GM23338 (cell line): ENCODE data around the gene FAM153A.
"Not testable (repeated sequence)": the region's sequence is repeated elsewhere in the genome, so short reads cannot be mapped to it uniquely, and the experiment has no call there.

Experiments
- CREB1 ChIP-seq: fragments of 250-450 bp; sonication (Bioruptor Pico); IDR thresholded peaks from 2 replicates; pipeline ENCODE4 v1.5.0; 2020; ENCODE audit warnings: low read depth, mild to moderate bottlenecking, moderate library complexity
- EZH2 ChIP-seq: fragments of 200-600 bp; sonication (generic); IDR thresholded peaks from one replicate; pipeline ENCODE4 v1.8.0; 2017; ENCODE audit warnings: antibody characterized with exemption, mild to moderate bottlenecking, low read depth; ENCODE audit not compliant: unreplicated experiment
- EZH2phosphoT487 ChIP-seq: fragments of 200-600 bp; sonication (generic); IDR thresholded peaks from one replicate; pipeline ENCODE4 v1.8.1; 2018; ENCODE audit warnings: antibody characterized with exemption; ENCODE audit not compliant: unreplicated experiment
- JUNB ChIP-seq: IDR thresholded peaks from one replicate; pipeline ENCODE4 v1.6.1; 2016; ENCODE audit warnings: antibody characterized with exemption; ENCODE audit not compliant: unreplicated experiment
- NANOG ChIP-seq: IDR thresholded peaks from 2 replicates; pipeline ENCODE4 v1.6.1; 2016; ENCODE audit warnings: antibody characterized with exemption, borderline replicate concordance
- POLR2AphosphoS5 ChIP-seq: IDR thresholded peaks from 2 replicates; pipeline ENCODE4 v1.6.1; 2016; ENCODE audit warnings: antibody characterized with exemption, low read depth
- STAT1 ChIP-seq: IDR thresholded peaks from one replicate; pipeline ENCODE4 v1.6.1; 2016; ENCODE audit warnings: antibody characterized with exemption; ENCODE audit not compliant: unreplicated experiment
- ZNF331 ChIP-seq: fragments of 250-450 bp; sonication (Bioruptor Pico); IDR thresholded peaks from 2 replicates; pipeline ENCODE4 v1.5.0; 2020; ENCODE audit warnings: low read depth, mild to moderate bottlenecking, moderate library complexity
- TF ChIP-seq, protein P1 (sequence below), 2 experiments: fragments of 200-600 bp in 1 of 2; sonication (generic) in 1 of 2; conservative IDR thresholded peaks; 2 replicates each; pipeline versions ENCODE4 v1.5.1 to v1.6.1; 2016 to 2017; ENCODE audit warnings: antibody characterized with exemption in 2 of 2, low read depth in 2 of 2, mild to moderate bottlenecking in 2 of 2, moderate library complexity in 1 of 2
- TF ChIP-seq, protein P2 (sequence below): IDR thresholded peaks from one replicate; pipeline ENCODE4 v1.6.1; 2018; ENCODE audit warnings: antibody characterized with exemption; ENCODE audit not compliant: unreplicated experiment
- TF ChIP-seq, protein P3 (sequence below): fragments of 250-450 bp; sonication (Bioruptor Pico); IDR thresholded peaks from 2 replicates; pipeline ENCODE4 v1.5.0; 2020; ENCODE audit warnings: mild to moderate bottlenecking, moderate library complexity
- TF ChIP-seq, protein P4 (sequence below): IDR thresholded peaks from 2 replicates; pipeline ENCODE4 v1.6.1; 2016; ENCODE audit warnings: antibody characterized with exemption

DNA sequence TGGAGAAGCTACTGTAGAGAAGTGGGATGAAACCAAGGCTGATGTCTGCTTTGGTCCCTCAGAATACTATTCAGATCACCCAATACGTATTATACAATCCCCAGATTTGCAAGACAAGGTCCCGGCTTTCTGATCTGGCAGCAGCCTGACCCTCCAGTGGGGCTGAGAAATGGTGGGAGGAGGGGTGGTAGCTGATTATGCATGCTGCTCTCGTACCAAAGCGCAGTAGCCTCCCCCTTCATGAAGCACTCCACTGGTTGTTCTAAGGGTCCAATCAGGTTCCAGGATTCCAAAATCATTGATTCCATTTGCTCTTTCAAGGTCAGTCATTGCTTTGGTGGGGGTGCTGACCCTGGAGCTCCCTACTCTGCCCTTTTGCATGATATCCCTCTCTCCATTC is 49.6 kb upstream of the FAM153A start:
- TF ChIP-seq EZH2phosphoT487; POLR2AphosphoS5; JUNB; CREB1 (CRISPR knock-in tag); EZH2; ZNF331 (CRISPR knock-in tag); NANOG; STAT1: not testable (repeated sequence)
- TF ChIP-seq, protein P1, sequence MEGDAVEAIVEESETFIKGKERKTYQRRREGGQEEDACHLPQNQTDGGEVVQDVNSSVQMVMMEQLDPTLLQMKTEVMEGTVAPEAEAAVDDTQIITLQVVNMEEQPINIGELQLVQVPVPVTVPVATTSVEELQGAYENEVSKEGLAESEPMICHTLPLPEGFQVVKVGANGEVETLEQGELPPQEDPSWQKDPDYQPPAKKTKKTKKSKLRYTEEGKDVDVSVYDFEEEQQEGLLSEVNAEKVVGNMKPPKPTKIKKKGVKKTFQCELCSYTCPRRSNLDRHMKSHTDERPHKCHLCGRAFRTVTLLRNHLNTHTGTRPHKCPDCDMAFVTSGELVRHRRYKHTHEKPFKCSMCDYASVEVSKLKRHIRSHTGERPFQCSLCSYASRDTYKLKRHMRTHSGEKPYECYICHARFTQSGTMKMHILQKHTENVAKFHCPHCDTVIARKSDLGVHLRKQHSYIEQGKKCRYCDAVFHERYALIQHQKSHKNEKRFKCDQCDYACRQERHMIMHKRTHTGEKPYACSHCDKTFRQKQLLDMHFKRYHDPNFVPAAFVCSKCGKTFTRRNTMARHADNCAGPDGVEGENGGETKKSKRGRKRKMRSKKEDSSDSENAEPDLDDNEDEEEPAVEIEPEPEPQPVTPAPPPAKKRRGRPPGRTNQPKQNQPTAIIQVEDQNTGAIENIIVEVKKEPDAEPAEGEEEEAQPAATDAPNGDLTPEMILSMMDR (conservative IDR thresholded peaks at IDR 0.05; ENCODE audit: low read depth in 2 of 2): not testable (repeated sequence)
- TF ChIP-seq, protein P2, sequence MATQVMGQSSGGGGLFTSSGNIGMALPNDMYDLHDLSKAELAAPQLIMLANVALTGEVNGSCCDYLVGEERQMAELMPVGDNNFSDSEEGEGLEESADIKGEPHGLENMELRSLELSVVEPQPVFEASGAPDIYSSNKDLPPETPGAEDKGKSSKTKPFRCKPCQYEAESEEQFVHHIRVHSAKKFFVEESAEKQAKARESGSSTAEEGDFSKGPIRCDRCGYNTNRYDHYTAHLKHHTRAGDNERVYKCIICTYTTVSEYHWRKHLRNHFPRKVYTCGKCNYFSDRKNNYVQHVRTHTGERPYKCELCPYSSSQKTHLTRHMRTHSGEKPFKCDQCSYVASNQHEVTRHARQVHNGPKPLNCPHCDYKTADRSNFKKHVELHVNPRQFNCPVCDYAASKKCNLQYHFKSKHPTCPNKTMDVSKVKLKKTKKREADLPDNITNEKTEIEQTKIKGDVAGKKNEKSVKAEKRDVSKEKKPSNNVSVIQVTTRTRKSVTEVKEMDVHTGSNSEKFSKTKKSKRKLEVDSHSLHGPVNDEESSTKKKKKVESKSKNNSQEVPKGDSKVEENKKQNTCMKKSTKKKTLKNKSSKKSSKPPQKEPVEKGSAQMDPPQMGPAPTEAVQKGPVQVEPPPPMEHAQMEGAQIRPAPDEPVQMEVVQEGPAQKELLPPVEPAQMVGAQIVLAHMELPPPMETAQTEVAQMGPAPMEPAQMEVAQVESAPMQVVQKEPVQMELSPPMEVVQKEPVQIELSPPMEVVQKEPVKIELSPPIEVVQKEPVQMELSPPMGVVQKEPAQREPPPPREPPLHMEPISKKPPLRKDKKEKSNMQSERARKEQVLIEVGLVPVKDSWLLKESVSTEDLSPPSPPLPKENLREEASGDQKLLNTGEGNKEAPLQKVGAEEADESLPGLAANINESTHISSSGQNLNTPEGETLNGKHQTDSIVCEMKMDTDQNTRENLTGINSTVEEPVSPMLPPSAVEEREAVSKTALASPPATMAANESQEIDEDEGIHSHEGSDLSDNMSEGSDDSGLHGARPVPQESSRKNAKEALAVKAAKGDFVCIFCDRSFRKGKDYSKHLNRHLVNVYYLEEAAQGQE: not testable (repeated sequence)
- TF ChIP-seq, protein P3, sequence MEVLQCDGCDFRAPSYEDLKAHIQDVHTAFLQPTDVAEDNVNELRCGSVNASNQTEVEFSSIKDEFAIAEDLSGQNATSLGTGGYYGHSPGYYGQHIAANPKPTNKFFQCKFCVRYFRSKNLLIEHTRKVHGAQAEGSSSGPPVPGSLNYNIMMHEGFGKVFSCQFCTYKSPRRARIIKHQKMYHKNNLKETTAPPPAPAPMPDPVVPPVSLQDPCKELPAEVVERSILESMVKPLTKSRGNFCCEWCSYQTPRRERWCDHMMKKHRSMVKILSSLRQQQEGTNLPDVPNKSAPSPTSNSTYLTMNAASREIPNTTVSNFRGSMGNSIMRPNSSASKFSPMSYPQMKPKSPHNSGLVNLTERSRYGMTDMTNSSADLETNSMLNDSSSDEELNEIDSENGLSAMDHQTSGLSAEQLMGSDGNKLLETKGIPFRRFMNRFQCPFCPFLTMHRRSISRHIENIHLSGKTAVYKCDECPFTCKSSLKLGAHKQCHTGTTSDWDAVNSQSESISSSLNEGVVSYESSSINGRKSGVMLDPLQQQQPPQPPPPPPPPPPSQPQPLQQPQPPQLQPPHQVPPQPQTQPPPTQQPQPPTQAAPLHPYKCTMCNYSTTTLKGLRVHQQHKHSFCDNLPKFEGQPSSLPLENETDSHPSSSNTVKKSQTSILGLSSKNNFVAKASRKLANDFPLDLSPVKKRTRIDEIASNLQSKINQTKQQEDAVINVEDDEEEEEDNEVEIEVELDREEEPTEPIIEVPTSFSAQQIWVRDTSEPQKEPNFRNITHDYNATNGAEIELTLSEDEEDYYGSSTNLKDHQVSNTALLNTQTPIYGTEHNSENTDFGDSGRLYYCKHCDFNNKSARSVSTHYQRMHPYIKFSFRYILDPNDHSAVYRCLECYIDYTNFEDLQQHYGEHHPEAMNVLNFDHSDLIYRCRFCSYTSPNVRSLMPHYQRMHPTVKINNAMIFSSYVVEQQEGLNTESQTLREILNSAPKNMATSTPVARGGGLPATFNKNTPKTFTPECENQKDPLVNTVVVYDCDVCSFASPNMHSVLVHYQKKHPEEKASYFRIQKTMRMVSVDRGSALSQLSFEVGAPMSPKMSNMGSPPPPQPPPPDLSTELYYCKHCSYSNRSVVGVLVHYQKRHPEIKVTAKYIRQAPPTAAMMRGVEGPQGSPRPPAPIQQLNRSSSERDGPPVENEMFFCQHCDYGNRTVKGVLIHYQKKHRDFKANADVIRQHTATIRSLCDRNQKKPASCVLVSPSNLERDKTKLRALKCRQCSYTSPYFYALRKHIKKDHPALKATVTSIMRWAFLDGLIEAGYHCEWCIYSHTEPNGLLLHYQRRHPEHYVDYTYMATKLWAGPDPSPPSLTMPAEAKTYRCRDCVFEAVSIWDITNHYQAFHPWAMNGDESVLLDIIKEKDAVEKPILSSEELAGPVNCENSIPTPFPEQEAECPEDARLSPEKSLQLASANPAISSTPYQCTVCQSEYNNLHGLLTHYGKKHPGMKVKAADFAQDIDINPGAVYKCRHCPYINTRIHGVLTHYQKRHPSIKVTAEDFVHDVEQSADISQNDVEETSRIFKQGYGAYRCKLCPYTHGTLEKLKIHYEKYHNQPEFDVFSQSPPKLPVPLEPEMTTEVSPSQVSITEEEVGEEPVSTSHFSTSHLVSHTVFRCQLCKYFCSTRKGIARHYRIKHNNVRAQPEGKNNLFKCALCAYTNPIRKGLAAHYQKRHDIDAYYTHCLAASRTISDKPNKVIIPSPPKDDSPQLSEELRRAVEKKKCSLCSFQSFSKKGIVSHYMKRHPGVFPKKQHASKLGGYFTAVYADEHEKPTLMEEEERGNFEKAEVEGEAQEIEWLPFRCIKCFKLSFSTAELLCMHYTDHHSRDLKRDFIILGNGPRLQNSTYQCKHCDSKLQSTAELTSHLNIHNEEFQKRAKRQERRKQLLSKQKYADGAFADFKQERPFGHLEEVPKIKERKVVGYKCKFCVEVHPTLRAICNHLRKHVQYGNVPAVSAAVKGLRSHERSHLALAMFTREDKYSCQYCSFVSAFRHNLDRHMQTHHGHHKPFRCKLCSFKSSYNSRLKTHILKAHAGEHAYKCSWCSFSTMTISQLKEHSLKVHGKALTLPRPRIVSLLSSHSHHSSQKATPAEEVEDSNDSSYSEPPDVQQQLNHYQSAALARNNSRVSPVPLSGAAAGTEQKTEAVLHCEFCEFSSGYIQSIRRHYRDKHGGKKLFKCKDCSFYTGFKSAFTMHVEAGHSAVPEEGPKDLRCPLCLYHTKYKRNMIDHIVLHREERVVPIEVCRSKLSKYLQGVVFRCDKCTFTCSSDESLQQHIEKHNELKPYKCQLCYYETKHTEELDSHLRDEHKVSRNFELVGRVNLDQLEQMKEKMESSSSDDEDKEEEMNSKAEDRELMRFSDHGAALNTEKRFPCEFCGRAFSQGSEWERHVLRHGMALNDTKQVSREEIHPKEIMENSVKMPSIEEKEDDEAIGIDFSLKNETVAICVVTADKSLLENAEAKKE (CRISPR knock-in tag): not testable (repeated sequence)
- TF ChIP-seq, protein P4, sequence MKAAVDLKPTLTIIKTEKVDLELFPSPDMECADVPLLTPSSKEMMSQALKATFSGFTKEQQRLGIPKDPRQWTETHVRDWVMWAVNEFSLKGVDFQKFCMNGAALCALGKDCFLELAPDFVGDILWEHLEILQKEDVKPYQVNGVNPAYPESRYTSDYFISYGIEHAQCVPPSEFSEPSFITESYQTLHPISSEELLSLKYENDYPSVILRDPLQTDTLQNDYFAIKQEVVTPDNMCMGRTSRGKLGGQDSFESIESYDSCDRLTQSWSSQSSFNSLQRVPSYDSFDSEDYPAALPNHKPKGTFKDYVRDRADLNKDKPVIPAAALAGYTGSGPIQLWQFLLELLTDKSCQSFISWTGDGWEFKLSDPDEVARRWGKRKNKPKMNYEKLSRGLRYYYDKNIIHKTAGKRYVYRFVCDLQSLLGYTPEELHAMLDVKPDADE: not testable (repeated sequence)
